Testis (tissue), 3 donors: ENCODE data around the gene POLR1A. TPM values are rescaled to one million over a fixed set of nuclear protein-coding genes. Genes with fewer than 3 reads are reported as not detected.

ENCODE experiments used
- DNase-seq: peaks from one replicate; pipeline ENCODE4 v3.0.0-alpha.2; 2019
- H3K27ac ChIP-seq, 2 donors: fragments of 200-600 bp; sonication (generic); one replicate each; pipeline ENCODE4 v1.5.1; 2019
- H3K27me3 ChIP-seq: fragments of 200-600 bp; sonication (generic); one replicate; pipeline ENCODE4 v1.5.1; 2019
- H3K36me3 ChIP-seq: fragments of 200-600 bp; sonication (generic); one replicate; pipeline ENCODE4 v1.5.1; 2017; ENCODE audit warnings: low read depth; ENCODE audit errors: missing control alignments
- H3K4me1 ChIP-seq: fragments of 200-600 bp; sonication (generic); one replicate; pipeline ENCODE4 v1.5.1; 2019
- H3K4me3 ChIP-seq, 2 donors: fragments of 200-600 bp; sonication (generic); one replicate each; pipeline ENCODE4 v1.5.1; 2017 to 2019
- H3K9me3 ChIP-seq: fragments of 200-600 bp; sonication (generic); one replicate; pipeline ENCODE4 v1.5.1; 2017
- POLR2A ChIP-seq: fragments of 450-650 bp; IDR thresholded peaks from one replicate; pipeline ENCODE4 v1.6.1; 2017; ENCODE audit warnings: antibody characterized with exemption, mild to moderate bottlenecking, moderate library complexity
- WGBS, 2 donors: methylation state at CpG; one replicate each; pipeline ENCODE4 v1.1.5; 2018; 5-methylcytosine and 5-hydroxymethylcytosine counted together
- intact Hi-C: fragments of 100-400 bp; cut with DNase I; formaldehyde crosslinking; loops from one replicate; pipeline ENCODE4 v1.15.1; 2023; ENCODE audit warnings: low total_unique reads
- polyA plus RNA-seq: library from polyadenylated mRNA; stranded (reverse); fragments of 350-450 nt; fragmentation: Illumina TruSeq; extraction: RNeasy Lipid Tissue Mini Kit (QIAGEN cat#74804); gene quantifications from one replicate; pipeline ENCODE4 v1.2.3, GENCODE V29; 2014; ENCODE audit warnings: low read depth, low replicate concordance; ENCODE audit not compliant: insufficient read depth
- total RNA-seq, 2 donors: library from RNA; depleted of rRNA; stranded (reverse); fragments of >200 nt; gene quantifications; one replicate each; pipeline ENCODE4 v1.2.3, GENCODE V29; 2016
- TF ChIP-seq, protein P1 (sequence below), 3 experiments: fragments of 450-650 bp in 2 of 3; fragments of 200-600 bp in 1 of 3; sonication (generic) in 1 of 3; IDR thresholded peaks; one replicate each; pipeline ENCODE4 v1.5.1; 2016 to 2019; ENCODE audit warnings: antibody characterized with exemption in 3 of 3, mild to moderate bottlenecking in 2 of 3, moderate library complexity in 1 of 3

The POLR1A gene
- total and polyA plus RNA-seq, 3 donors from 2014 or later, result 20.0 to 28.7 (median 28.1) TPM

DNA sequence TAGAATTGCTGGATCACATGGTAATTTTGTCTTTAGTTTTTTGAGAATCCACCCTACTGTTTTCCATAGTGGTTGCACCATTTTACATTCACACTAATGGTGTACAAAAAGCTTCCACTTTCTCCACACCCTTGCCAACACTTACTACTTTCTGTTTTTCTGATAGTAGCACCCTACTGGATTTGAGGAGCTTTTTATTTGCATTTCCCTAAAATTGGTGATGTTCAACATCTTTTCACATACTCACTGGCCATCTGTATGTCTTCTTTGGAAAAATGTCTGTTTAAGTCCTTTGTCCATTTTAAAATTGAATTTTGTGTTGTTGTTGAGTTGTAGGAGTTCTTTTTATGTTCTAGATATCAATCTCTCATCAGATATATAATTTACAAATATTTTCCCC lies 3.5 kb downstream of the POLR1A start:
- Histone ChIP-seq H3K9me3 (no peaks in the 10 kb centered on the region), H3K4me3 (no peak overlapping the region), H3K36me3 (no peaks in the 10 kb centered on the region), H3K4me1 (peaks cover 16% of the 10 kb centered on the region), H3K27me3 (no peaks in the 10 kb centered on the region), H3K27ac (no peak overlapping the region)
- intact Hi-C loops, result no loop called here
- DNase-seq, result no peak
- TF ChIP-seq, protein P1, sequence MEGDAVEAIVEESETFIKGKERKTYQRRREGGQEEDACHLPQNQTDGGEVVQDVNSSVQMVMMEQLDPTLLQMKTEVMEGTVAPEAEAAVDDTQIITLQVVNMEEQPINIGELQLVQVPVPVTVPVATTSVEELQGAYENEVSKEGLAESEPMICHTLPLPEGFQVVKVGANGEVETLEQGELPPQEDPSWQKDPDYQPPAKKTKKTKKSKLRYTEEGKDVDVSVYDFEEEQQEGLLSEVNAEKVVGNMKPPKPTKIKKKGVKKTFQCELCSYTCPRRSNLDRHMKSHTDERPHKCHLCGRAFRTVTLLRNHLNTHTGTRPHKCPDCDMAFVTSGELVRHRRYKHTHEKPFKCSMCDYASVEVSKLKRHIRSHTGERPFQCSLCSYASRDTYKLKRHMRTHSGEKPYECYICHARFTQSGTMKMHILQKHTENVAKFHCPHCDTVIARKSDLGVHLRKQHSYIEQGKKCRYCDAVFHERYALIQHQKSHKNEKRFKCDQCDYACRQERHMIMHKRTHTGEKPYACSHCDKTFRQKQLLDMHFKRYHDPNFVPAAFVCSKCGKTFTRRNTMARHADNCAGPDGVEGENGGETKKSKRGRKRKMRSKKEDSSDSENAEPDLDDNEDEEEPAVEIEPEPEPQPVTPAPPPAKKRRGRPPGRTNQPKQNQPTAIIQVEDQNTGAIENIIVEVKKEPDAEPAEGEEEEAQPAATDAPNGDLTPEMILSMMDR (IDR thresholded peaks at IDR 0.05), result no peak
- TF ChIP-seq POLR2A, result no peak

GRCh38 chr2:86097913-86098312 lies 7.8 kb downstream of the POLR1A start:
- no peak for TF ChIP-seq POLR2A
- TF ChIP-seq, protein P1 (IDR thresholded peaks at IDR 0.05), result no peak
- intact Hi-C loops, result no loop called here
- Histone ChIP-seq H3K36me3 (no peaks in the 10 kb centered on the region), H3K4me1 (no peaks in the 10 kb centered on the region), H3K27ac (no peak overlapping the region), H3K9me3 (no peaks in the 10 kb centered on the region), H3K27me3 (no peaks in the 10 kb centered on the region), H3K4me3 (no peak overlapping the region)
- DNase-seq, result no peak
- WGBS, 2 donors, result 92 to 93% methylated on average over 1 of the region's 1 CpG

GRCh38 chr2:86097114-86097896 lies 8.4 kb downstream of the POLR1A start:
- intact Hi-C loops, result no loop called here
- Histone ChIP-seq H3K9me3 (no peaks in the 10 kb centered on the region), H3K27ac (no peak overlapping the region), H3K27me3 (no peaks in the 10 kb centered on the region), H3K36me3 (no peaks in the 10 kb centered on the region), H3K4me3 (no peak overlapping the region), H3K4me1 (no peaks in the 10 kb centered on the region)
- 92 to 96% methylated on average over 3 of the region's 3 CpGs for WGBS, 2 donors
- DNase-seq, result no peak
- TF ChIP-seq, protein P1 (IDR thresholded peaks at IDR 0.05), result no peak
- no peak for TF ChIP-seq POLR2A

GRCh38 chr2:86094229-86094628 lies 11.5 kb downstream of the POLR1A start:
- intact Hi-C loops, result no loop called here
- no peaks in the 10 kb centered on the region for H3K36me3 ChIP-seq
- no peak overlapping the region for H3K27ac ChIP-seq
- no peaks in the 10 kb centered on the region for H3K27me3 ChIP-seq
- no peak overlapping the region for H3K4me3 ChIP-seq
- 78 to 91% methylated on average over 1 of the region's 1 CpG for WGBS, 2 donors
- H3K4me1 ChIP-seq, result no peaks in the 10 kb centered on the region
- TF ChIP-seq, protein P1 (IDR thresholded peaks at IDR 0.05), result no peak
- TF ChIP-seq POLR2A, result no peak
- no peak for DNase-seq
- H3K9me3 ChIP-seq, result no peaks in the 10 kb centered on the region
